ENCODE results near the gene ELP1.
"Not testable (repeated sequence)": the region's sequence is repeated elsewhere in the genome, so short reads cannot be mapped to it uniquely, and the experiment has no call there.

Gene ELP1

DNA sequence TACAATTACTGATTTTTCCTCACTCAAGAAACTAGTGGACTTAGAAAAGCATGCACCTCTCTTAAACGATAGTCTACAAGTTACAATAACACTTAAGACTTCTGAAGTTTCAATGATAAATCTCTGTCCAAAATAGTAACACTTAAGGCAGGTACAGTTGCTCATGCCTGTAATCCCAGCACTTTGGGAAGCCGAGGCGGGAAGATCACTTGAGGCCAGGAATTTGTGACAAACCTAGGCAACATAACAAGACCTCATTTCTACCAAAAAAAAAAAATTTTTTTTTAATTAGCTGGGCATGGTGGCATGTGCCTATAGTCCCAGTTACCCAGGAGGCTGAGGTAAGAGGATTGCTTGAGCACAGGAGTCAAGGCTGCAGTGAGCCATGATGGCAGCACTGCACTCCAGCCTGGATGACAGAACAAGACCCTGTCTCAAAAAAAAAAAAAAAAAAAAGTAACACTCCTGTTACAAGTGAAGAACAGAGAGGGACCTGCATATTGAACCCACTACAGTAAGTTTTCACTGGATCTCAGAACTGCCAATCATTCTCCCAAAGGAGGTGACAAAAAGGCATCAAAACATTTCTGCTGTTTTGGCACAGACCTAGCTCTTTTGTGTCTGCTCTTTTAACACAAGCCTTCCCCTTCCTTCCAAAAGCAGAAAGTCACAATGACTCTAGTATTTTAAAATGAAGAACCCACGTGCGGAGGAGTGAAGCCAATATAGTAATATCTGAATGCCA, 3.8 kb upstream of the ELP1 start:
- Histone ChIP-seq H3K27ac (no peak overlapping the region), H3K4me3 (no peak overlapping the region)

DNA sequence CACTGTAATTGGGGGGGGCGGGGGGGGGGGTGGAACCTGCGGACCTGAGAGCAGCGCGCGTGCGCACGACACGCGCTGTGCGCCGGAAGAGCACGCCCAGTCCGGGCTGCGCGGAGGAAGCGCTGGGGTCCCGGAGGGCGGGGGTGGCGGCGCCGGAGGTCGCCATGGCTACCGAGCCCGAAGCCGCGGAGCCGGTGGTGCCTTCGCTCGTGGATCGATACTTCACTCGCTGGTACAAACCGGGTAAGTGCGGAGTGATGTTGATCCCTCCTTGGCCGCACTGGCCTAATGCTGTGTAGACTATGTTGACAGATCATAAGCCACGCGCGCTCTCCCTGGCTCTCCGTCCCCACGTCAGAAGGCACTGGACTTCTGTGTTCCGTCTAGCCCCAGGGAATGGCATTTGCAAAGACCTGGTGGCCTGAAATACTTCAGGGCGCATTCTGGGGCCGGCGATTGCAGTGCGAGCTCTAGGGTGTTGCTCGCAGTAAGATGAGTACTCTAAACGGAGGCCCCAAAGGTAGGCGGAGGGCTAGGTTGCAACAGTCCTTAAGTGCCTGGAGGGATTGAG, 484 bp upstream of the ELP1 start, which contains the start of gene ABITRAM:
Gene ABITRAM, plus strand, starts transcription at position 78 of the 571 bp plus-strand sequence. Its CDS starts 87 bp downstream, at position 165.
- Histone ChIP-seq H3K27ac (peak within 1 kb of the TSS; percentile 50 to 95 (median 90)), H3K4me3 (peak within 1 kb of the TSS; percentile 71 to 93 (median 81))

DNA sequence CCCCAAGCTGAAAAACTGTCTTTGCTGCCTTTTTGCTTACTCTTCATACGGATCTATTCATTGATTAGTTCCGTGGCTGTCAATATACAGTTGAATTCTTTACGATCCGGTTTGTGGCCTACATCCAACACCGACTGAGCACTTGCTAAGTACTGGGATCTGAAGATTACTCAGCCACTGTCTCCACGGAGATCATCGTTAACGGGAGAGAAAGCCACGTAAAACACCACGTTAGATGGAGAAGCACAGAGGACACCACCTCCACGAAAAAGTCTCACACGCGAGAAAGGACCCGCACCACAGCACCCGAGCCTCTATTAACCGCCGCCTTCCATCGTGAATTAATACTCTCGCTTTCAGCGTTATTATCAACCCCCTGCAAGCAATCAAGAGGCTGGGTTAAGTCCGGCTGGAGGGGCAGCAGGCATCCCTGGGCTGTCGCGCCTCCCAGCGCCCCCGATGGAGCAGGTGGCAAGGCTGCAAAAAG, 650 bp downstream of the ELP1 start:
- Histone ChIP-seq H3K4me3 (peak overlapping the region; percentile 71 to 93 (median 81)), H3K27ac (peak overlapping the region; percentile 50 to 95 (median 90))

GRCh38 chr9:108928386-108928785, 5.5 kb downstream of the ELP1 start:
- Histone ChIP-seq H3K27ac (no peak overlapping the region), H3K4me3 (no peak overlapping the region)

- Histone ChIP-seq H3K4me3 (no peak overlapping the region), H3K27ac (no peak overlapping the region)
These were observed 9.5 kb downstream of the ELP1 start for GRCh38 chr9:108924466-108924865.

DNA sequence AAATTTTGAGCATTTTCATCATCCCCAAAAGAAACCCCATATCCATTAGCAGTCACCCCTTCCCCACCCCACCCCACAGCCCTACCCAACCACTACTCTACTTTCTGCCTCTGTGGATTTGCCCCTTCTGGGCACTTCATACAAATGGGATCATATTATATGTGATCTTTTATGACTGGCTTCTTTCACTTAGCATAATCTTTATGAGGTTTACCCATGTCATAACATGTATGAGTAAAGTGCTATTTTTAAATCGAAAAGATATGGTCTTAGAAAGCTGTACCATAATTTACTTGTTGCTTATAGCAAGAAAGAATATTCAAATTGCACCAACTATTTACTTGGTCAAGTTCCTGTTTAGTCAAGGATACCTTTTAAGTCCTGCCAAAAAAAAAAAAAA, 12.7 kb downstream of the ELP1 start:
- no peak overlapping the region for H3K27ac ChIP-seq
- H3K4me3 ChIP-seq, result no peak overlapping the region

GRCh38 chr9:108920401-108920800, 13.5 kb downstream of the ELP1 start:
- H3K27ac ChIP-seq, H3K4me3 ChIP-seq: not testable (repeated sequence)

DNA sequence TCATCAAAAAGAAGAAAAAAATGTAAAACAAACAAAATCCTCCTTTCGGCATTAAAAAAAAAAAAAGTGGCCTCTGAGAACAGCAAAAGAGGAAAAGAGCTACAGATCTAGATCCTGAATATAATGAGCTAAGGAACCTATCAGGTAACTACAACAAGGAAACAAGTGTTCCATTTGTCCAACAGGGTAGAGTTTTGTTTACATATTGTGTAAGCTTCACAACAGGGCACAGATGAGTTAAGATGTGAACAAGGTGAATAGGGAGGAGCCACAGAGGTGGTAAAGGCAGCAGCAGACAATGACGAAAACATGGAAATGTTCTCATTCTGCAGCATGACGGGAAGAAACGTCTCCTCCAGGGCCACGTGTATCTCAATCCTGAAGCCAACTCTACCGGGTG, 14.4 kb downstream of the ELP1 start:
- Histone ChIP-seq H3K4me3 (no peak overlapping the region), H3K27ac (no peak overlapping the region)

GRCh38 chr9:108913391-108913790, 20.5 kb downstream of the ELP1 start:
- Histone ChIP-seq H3K27ac (no peak overlapping the region), H3K4me3 (no peak overlapping the region)

GRCh38 chr9:108911820-108912219, 22.1 kb downstream of the ELP1 start:
- Histone ChIP-seq H3K27ac (no peak overlapping the region), H3K4me3 (no peak overlapping the region)

- no peak overlapping the region for H3K4me3 ChIP-seq
- no peak overlapping the region for H3K27ac ChIP-seq
These were observed 23.0 kb downstream of the ELP1 start for GRCh38 chr9:108910914-108911313.

- no peak overlapping the region for H3K27ac ChIP-seq
These were observed 23.5 kb downstream of the ELP1 start for GRCh38 chr9:108910402-108910801.

GRCh38 chr9:108905494-108905893, 28.4 kb downstream of the ELP1 start:
- no peak overlapping the region for H3K27ac ChIP-seq
- H3K4me3 ChIP-seq, result no peak overlapping the region

More at GRCh38 chr9:108910402-108910801, 23.5 kb downstream of the ELP1 start:
- H3K4me3 ChIP-seq, result no peak overlapping the region

DNA sequence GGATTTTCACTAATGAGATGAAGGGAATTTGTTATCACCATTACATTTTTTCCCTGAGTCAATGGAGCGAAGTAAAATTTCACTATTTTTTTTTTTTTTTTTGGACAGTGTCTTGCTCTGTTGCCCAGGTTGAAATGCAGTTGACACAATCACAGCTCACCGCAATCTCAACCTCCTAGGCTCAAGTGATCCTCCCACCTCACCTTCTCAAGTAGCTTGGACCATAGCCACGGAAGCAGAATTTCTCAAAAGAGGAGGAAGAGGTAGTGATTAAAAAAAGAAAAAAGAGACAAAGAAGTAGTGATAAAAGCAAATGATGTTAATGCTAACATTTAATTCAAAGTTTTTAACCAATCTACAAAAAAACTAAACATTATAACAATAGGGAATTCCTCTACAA, 29.8 kb downstream of the ELP1 start:
- Histone ChIP-seq H3K4me3 (no peak overlapping the region), H3K27ac (no peak overlapping the region)

DNA sequence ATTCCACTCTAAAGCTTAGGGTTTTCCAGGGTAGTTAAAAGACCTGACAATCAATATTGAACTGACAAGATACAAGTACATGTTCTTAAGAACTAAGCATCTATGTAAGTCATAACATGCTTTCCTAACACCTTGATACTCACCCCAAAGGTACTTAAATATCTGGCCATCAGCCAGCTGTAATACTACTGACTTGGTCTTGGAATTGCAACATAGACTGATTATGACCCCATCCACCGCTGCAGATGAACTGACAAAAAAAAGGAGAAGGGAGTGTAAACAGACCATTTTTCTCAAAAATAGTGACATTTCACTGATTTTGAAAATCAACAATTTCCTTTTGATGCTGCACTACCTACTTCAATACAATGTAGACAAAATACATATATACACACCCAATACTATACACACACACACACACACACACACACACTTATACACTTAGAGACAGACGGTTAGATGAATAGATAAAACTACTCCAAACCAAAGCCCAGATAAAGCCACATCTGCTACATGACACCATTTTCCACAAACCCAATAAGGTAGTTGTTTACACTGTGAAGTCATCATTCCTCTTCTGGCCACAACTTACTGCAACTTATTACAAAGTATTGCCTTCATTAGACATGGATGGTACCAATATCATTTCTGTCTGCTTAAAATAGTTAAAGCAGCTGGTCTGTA, 30.4 kb downstream of the ELP1 start:
- no peak overlapping the region for H3K4me3 ChIP-seq
- H3K27ac ChIP-seq, result no peak overlapping the region

DNA sequence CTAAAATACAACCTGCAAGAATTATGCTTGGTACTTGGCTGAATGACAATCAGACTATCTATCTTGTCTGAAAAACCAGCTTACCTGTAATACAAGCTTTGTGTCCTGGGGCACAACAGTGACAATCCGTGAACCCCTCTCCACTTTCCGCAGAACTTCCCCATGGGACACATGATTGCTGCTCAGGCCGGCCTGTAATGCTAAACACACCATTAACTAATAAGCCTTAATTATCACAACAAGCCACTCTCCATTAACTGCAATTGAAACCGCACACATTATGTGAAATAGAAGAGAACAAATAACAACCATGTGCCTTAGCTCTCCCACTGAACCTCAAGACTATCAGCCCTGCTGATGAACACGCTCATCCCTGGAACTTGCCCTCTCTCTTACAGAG, 33.7 kb downstream of the ELP1 start:
- Histone ChIP-seq H3K27ac (no peak overlapping the region), H3K4me3 (no peak overlapping the region)

DNA sequence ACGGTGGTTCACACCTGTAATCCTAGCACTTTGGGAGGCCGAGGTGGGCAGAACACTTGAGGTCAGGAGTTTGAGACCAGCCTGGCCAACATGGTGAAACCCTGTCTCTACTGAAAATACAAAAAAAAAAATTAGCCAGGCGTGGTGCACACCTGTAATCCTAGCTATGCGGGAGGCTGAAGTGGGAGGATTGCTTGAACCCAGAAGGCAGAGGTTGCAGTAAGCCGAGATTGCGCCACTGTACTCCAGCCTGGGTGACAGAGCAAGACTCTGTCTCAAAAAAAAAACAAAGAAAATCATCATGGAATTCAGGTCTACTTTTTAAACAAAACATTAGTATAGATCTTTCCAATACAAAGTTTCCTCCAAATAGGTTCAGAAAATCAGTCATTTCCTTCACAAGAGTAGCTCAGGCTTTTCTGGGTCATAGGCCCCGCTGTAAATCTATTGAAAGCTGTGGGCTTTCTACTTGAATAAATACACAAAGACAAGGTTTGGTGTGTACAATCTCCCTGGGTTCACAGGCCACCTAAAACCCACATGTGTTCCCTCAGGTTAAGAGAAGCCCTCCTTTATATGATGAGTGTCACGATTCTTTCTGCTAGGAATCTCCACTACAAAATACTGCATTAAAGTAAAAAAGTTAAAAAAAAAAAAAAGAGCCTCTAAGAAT, 34.8 kb downstream of the ELP1 start:
- not testable (repeated sequence) for H3K4me3 ChIP-seq, H3K27ac ChIP-seq

- no peak overlapping the region for H3K27ac ChIP-seq
- no peak overlapping the region for H3K4me3 ChIP-seq
These were observed 36.4 kb downstream of the ELP1 start for GRCh38 chr9:108897324-108898096.

GRCh38 chr9:108894225-108894997, 39.5 kb downstream of the ELP1 start:
- Histone ChIP-seq H3K4me3 (no peak overlapping the region), H3K27ac (no peak overlapping the region)

Data from skin epidermis (tissue), 12 donors.